ENCODE data around the gene OR52J3.

Gene OR52J3

DNA sequence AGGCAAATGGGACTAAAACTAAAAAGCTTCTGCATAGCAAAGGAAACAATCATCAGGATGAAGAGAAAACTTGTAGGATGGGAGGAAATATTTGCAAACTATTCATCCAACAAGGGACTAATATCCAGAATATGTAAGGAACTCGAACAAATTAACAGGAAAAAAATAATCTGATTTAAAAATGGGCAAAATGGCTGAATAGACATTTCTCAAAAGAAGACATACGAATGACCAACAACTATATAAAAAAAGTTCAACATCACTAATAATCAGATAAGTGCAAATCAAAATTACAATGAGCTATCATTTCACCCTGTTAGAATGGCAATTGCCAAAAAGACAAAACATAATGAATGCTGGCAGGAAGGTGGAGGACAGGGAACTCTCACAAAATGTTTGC, 35.1 kb downstream of the OR52J3 start:
- Histone ChIP-seq H3K27ac (no peak overlapping the region), H3K9ac (ENCODE audit: insufficient read length) (no peak overlapping the region), H3K36me3 (ENCODE audit: insufficient read depth, low read length) (no peaks in the 10 kb centered on the region), H3K4me3 (no peak overlapping the region), H3K9me3 (ENCODE audit: low read depth, low read length) (no peaks in the 10 kb centered on the region)
- no peak for DNase-seq (ENCODE audit: low read depth, low spot score)
- no peak for TF ChIP-seq POLR2AphosphoS5 (IDR thresholded peaks at IDR 0.05; ENCODE audit: borderline replicate concordance, low read depth, low read length)
- TF ChIP-seq FOXP2 (optimal IDR thresholded peaks at IDR 0.05; ENCODE audit: control extremely low read depth, extremely low read length, insufficient read depth), result no peak
- TF ChIP-seq EZH2 (IDR thresholded peaks at IDR 0.05), result no peak

GRCh38 chr11:5083602-5084001, 37.3 kb downstream of the OR52J3 start:
- Histone ChIP-seq H3K9ac (ENCODE audit: insufficient read length) (no peak overlapping the region), H3K9me3 (ENCODE audit: low read depth, low read length) (no peaks in the 10 kb centered on the region), H3K36me3 (ENCODE audit: insufficient read depth, low read length) (no peaks in the 10 kb centered on the region), H3K4me3 (no peak overlapping the region), H3K27ac (no peak overlapping the region)
- no peak for DNase-seq (ENCODE audit: low read depth, low spot score)
- TF ChIP-seq POLR2AphosphoS5 (IDR thresholded peaks at IDR 0.05; ENCODE audit: borderline replicate concordance, low read depth, low read length) (no peak), EZH2 (IDR thresholded peaks at IDR 0.05) (no peak), FOXP2 (optimal IDR thresholded peaks at IDR 0.05; ENCODE audit: control extremely low read depth, extremely low read length, insufficient read depth) (no peak)

DNA sequence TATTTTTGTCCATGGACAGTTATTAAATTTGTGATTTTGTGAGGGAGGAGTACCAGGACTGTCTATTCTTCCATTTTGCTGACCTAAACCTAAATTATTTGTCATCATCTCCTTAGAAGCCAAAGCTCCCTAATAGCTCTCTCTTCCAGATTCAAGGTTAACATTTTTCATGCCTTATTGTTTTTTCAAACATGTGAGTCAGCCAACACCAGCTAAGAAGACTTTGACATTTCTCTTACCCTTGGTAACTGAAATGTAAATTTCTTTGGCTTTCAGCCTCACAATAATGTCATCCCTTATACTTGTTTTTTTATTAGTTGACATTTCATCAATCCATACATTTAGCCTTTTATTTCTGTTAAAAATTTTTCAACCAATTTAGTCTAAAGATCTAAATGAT, 42.2 kb downstream of the OR52J3 start:
- TF ChIP-seq FOXP2 (optimal IDR thresholded peaks at IDR 0.05; ENCODE audit: control extremely low read depth, extremely low read length, insufficient read depth), result no peak
- no peak for TF ChIP-seq POLR2AphosphoS5 (IDR thresholded peaks at IDR 0.05; ENCODE audit: borderline replicate concordance, low read depth, low read length)
- no peak for TF ChIP-seq EZH2 (IDR thresholded peaks at IDR 0.05)
- no peak for DNase-seq (ENCODE audit: low read depth, low spot score)
- H3K9ac ChIP-seq (ENCODE audit: insufficient read length), result no peak overlapping the region
- no peaks in the 10 kb centered on the region for H3K36me3 ChIP-seq (ENCODE audit: insufficient read depth, low read length)
- no peaks in the 10 kb centered on the region for H3K9me3 ChIP-seq (ENCODE audit: low read depth, low read length)
- no peak overlapping the region for H3K4me3 ChIP-seq
- no peak overlapping the region for H3K27ac ChIP-seq

GRCh38 chr11:5090668-5091067, 44.3 kb downstream of the OR52J3 start:
- no peak for TF ChIP-seq POLR2AphosphoS5 (IDR thresholded peaks at IDR 0.05; ENCODE audit: borderline replicate concordance, low read depth, low read length)
- TF ChIP-seq FOXP2 (optimal IDR thresholded peaks at IDR 0.05; ENCODE audit: control extremely low read depth, extremely low read length, insufficient read depth), result no peak
- TF ChIP-seq EZH2 (IDR thresholded peaks at IDR 0.05), result no peak
- H3K4me3 ChIP-seq, result no peak overlapping the region
- H3K36me3 ChIP-seq (ENCODE audit: insufficient read depth, low read length), result no peaks in the 10 kb centered on the region
- no peak overlapping the region for H3K27ac ChIP-seq
- DNase-seq (ENCODE audit: low read depth, low spot score), result no peak
- H3K9ac ChIP-seq (ENCODE audit: insufficient read length), result no peak overlapping the region
- no peaks in the 10 kb centered on the region for H3K9me3 ChIP-seq (ENCODE audit: low read depth, low read length)

DNA sequence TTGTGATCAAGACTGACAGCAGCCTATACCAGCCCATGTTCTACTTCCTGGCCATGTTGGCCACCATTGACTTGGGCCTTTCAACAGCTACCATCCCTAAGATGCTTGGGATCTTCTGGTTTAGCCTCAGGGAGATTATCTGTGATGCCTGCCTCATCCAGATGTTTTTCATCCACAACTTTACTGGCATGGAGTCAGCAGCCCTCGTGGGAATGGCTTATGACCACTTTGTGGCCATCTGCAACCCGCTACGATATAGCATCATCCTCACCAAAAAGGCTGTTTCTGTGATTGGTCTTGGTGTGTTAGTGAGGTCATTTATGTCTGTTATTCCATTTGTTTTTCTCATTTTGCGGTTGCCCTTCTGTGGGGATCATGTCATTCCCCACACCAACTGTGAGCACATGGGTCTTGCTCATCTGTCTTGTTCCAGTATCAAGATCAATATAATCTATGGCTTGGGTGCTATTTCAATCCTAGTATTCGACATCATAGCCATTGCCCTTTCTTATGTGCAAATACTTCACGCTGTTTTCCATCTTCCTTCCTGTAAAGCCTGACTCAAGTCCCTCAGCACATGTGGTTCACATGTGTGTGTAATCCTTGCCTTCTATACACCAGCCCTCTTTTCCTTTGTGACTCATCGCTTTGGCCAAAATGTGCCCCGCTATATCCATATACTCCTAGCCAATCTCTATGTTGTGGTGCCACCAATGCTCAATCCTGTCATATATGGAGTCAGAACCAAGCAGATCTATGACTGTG, 46.7 kb downstream of the OR52J3 start:
- no peak overlapping the region for H3K27ac ChIP-seq
- no peak overlapping the region for H3K4me3 ChIP-seq
- H3K9ac ChIP-seq (ENCODE audit: insufficient read length), result no peak overlapping the region
- TF ChIP-seq POLR2AphosphoS5 (IDR thresholded peaks at IDR 0.05; ENCODE audit: borderline replicate concordance, low read depth, low read length) (no peak), EZH2 (IDR thresholded peaks at IDR 0.05) (no peak), FOXP2 (optimal IDR thresholded peaks at IDR 0.05; ENCODE audit: control extremely low read depth, extremely low read length, insufficient read depth) (no peak)
- H3K9me3 ChIP-seq (ENCODE audit: low read depth, low read length), result no peaks in the 10 kb centered on the region
- DNase-seq (ENCODE audit: low read depth, low spot score), result no peak
- H3K36me3 ChIP-seq (ENCODE audit: insufficient read depth, low read length), result no peaks in the 10 kb centered on the region

- DNase-seq (ENCODE audit: low read depth, low spot score), result no peak
- no peaks in the 10 kb centered on the region for H3K9me3 ChIP-seq (ENCODE audit: low read depth, low read length)
- TF ChIP-seq POLR2AphosphoS5 (IDR thresholded peaks at IDR 0.05; ENCODE audit: borderline replicate concordance, low read depth, low read length), result no peak
- no peaks in the 10 kb centered on the region for H3K36me3 ChIP-seq (ENCODE audit: insufficient read depth, low read length)
- no peak overlapping the region for H3K9ac ChIP-seq (ENCODE audit: insufficient read length)
- H3K4me3 ChIP-seq, result no peak overlapping the region
- no peak overlapping the region for H3K27ac ChIP-seq
Observed at GRCh38 chr11:5096011-5096410, 49.7 kb downstream of the OR52J3 start.

All from SK-N-MC (cell line).